ENCODE results near the gene BCL11A.

Gene BCL11A

DNA sequence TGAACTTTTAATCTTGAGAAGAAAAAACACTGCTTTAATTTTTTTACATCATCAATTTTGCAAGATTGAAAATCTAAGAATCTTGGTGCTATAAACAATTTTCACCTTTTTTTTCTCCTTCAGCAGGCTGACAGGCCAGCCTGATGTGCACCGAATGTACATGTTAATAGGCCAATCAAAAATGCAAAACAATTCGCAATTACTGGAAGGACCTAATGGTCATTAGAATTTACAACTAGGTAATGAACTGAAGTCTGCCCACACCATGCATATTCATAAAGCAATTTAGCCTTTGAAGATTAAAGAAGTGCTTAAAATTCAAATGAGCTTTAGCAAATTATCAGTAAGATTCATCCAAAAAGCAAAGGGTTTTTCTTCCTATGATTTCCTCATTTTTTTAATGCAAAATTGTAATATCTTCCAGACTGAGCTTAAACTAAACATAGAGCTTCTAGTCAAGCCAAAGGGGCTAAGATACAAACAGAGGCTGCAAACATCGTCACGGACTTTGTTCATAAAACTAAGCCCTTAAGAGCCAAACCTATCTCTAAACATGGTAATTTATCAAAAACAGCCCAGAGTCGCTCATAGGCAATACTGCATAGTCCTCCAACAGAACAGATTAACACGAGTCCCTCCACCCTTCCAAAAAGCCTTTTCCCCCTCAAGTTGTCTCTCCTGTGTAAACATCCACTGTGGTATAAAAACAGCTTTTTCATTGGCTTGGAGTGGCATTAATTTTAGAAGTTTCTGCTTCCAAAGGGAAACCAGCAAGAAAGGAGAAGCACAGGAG, 18.4 kb downstream of the BCL11A start:
- H3K4me3 ChIP-seq (replicated peaks; ENCODE audit: low read depth, low read length), result no peak overlapping the region
- no peak for DNase-seq (ENCODE audit: extremely low read depth, low read depth)
- no peak for TF ChIP-seq CTCF (IDR thresholded peaks at IDR 0.05; ENCODE audit: low read depth, low read length, missing control alignments)

GRCh38 chr2:60534052-60534685, 19.3 kb downstream of the BCL11A start:
- DNase-seq (ENCODE audit: extremely low read depth, low read depth), result no peak
- TF ChIP-seq CTCF (IDR thresholded peaks at IDR 0.05; ENCODE audit: low read depth, low read length, missing control alignments), result peak; percentile 13
- H3K4me3 ChIP-seq (replicated peaks; ENCODE audit: low read depth, low read length), result peak overlapping the region; percentile 10; the same call in 1 of the 2 replicates

DNA sequence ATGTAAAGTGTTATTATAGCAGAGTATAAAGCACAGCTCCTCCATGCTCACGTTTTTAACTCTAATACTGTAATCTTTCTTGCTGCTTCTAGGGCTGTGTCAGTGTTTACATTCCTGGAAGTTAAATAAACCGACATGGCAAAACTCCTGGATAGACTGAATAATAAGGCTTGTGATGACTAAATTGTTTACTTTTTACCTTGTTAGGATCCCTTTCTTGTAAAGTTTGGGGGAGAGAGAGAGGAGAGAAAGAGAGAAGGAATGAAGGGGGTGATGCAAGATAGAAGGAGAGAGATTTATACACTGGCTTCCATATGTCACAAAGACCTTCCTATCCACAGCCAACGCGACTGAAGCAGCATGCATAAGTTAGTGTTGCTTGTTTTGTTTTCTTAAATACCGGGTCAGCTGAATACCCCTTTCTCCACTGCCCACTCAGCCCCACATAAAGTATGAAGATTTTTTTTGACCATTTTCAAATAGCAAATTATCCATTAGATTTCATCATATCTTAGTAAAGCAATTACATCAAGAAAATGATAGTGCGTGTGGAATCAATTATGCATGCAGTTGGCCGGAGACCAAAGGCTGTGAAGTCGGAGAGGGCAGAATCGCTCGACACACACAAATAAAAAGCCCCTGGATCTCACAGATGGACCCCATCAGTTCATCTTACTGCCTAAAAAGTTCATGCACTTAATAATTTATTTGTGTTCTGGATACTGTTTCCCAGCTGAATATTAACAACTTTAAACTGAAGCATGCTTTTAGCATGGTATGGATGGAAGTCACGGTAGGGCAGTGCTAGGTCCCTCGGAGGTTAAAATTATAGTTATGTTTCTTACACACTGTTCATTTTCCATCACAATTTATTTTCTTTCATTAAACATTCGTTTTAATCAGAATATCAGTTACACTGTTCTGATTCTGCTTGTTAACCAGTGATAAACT, 20.1 kb downstream of the BCL11A start:
- TF ChIP-seq CTCF (IDR thresholded peaks at IDR 0.05; ENCODE audit: low read depth, low read length, missing control alignments), result no peak
- DNase-seq (ENCODE audit: extremely low read depth, low read depth), result peak; percentile 69
- H3K4me3 ChIP-seq (replicated peaks; ENCODE audit: low read depth, low read length), result peak overlapping the region; percentile 10

- no peak overlapping the region for H3K4me3 ChIP-seq (replicated peaks; ENCODE audit: low read depth, low read length)
- no peak for TF ChIP-seq CTCF (IDR thresholded peaks at IDR 0.05; ENCODE audit: low read depth, low read length, missing control alignments)
- no peak for DNase-seq (ENCODE audit: extremely low read depth, low read depth)
Observed at GRCh38 chr2:60532421-60532820, 21.0 kb downstream of the BCL11A start.

- no peak for TF ChIP-seq CTCF (IDR thresholded peaks at IDR 0.05; ENCODE audit: low read depth, low read length, missing control alignments)
- no peak overlapping the region for H3K4me3 ChIP-seq (replicated peaks; ENCODE audit: low read depth, low read length)
- DNase-seq (ENCODE audit: extremely low read depth, low read depth), result no peak
Observed at GRCh38 chr2:60531701-60532133, 21.7 kb downstream of the BCL11A start.

DNA sequence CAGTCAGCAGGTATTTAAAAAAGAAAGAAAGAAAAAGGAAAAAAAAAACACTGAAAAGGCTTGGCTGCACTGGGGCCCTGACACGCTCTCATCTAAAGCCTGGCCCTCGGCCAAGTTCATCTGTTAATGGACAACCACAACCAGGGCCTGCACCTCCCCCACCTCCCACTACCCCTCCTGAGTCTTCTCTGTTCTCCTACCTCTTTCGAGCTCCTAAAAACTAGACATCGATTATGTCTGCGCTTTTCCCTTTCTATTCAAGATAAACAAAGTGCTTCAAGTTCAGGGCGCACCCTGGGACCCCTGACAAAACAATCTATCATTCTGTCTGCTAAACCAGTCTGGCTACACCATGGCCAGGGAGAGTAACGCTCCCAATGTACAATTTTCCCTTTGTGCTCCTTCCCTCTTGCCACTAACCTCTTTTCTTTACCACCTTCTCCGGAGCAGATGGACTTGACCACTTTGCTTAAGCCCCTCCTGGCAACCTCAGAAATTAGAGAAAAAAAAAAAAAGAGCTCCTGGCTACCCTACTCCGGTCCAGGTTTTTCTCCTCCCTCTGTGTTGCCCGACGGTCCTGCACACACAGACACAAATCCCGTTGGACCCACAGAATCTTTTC, 22.7 kb downstream of the BCL11A start:
- no peak for TF ChIP-seq CTCF (IDR thresholded peaks at IDR 0.05; ENCODE audit: low read depth, low read length, missing control alignments)
- no peak overlapping the region for H3K4me3 ChIP-seq (replicated peaks; ENCODE audit: low read depth, low read length)
- DNase-seq (ENCODE audit: extremely low read depth, low read depth), result no peak
